SK-N-SH (cell line): ENCODE measurements around the gene ATXN10. TPM values are rescaled to one million over a fixed set of nuclear protein-coding genes. Genes with fewer than 3 reads are reported as not detected.

Source experiments
- CTCF ChIA-PET: fragments of 300-600, 350-600 bp; formaldehyde crosslinking; extraction: SDS; loops from one replicate; lab custom pipeline; 2021; lab: Yijun Ruan, JAX
- POLR2A ChIA-PET: fragments of 350-600 bp; sonication (Branson Sonifier 250); formaldehyde crosslinking; extraction: SDS; loops from one replicate; lab custom pipeline; 2020; ENCODE audit warnings: antibody characterized with exemption, inconsistent platforms; lab: Yijun Ruan, JAX
- DNase-seq: peaks from one replicate; pipeline ENCODE4 v3.0.0; 2012
- H2AFZ ChIP-seq: fragments of 200-600 bp; sonication (generic); 2 replicates; pipeline ENCODE4 v1.8.1; 2016; ENCODE audit warnings: antibody characterized with exemption, mild to moderate bottlenecking, low read depth
- H3F3A ChIP-seq: fragments of 200-600 bp; sonication (generic); replicated peaks from 2 replicates; pipeline ENCODE3; 2016; ENCODE audit warnings: antibody characterized with exemption, mild to moderate bottlenecking; ENCODE audit not compliant: insufficient read depth
- H3K27ac ChIP-seq, 2 experiments: fragments of 200-500 bp in 1 of 2; fragments of 200-600 bp in 1 of 2; sonication (Bioruptor generic) in 1 of 2; sonication (generic), shearing (Covaris generic) in 1 of 2; 2 replicates each; pipeline versions ENCODE4 v1.5.1 to v1.6.1; 2014 to 2016; ENCODE audit warnings: low read depth in 2 of 2, inconsistent platforms in 1 of 2, low read length in 1 of 2, mild to moderate bottlenecking in 1 of 2, mixed read lengths in 1 of 2
- H3K27me3 ChIP-seq: fragments of 200-600 bp; sonication (generic), shearing (Covaris generic); 2 replicates; pipeline ENCODE4 v1.6.1; 2016; ENCODE audit warnings: mixed run types; ENCODE audit not compliant: insufficient read depth
- H3K36me3 ChIP-seq, 2 experiments: fragments of 200-500 bp in 1 of 2; fragments of 200-600 bp in 1 of 2; sonication (Bioruptor generic) in 1 of 2; sonication (generic) in 1 of 2; replicated peaks in 1 of 2; 2 replicates each; pipeline versions ENCODE3 to v1.5.1; 2014 to 2016; ENCODE audit warnings: low read length in 1 of 2, mild to moderate bottlenecking in 1 of 2; ENCODE audit not compliant: insufficient read depth in 2 of 2, control insufficient read depth in 1 of 2
- H3K4me1 ChIP-seq, 2 experiments: fragments of 200-500 bp in 1 of 2; fragments of 200-600 bp in 1 of 2; sonication (Bioruptor generic) in 1 of 2; sonication (generic), shearing (Covaris generic) in 1 of 2; 2 replicates each; pipeline versions ENCODE4 v1.5.1 to v1.6.1; 2014 to 2016; ENCODE audit warnings: low read depth in 1 of 2, low read length in 1 of 2, mixed run types in 1 of 2; ENCODE audit not compliant: insufficient read depth in 2 of 2, control insufficient read depth in 1 of 2
- H3K4me2 ChIP-seq: fragments of 200-600 bp; sonication (generic), shearing (Covaris generic); 2 replicates; pipeline ENCODE4 v1.6.1; 2017; ENCODE audit warnings: mixed run types
- H3K4me3 ChIP-seq, 2 experiments: fragments of 200-500 bp in 1 of 2; fragments of 200-600 bp in 1 of 2; sonication (Bioruptor generic) in 1 of 2; sonication (generic), shearing (Covaris generic) in 1 of 2; 2 replicates each; pipeline versions ENCODE4 v1.5.1 to v1.8.1; 2014 to 2016; ENCODE audit warnings: low read depth in 2 of 2, inconsistent platforms in 1 of 2, low read length in 1 of 2, mild to moderate bottlenecking in 1 of 2, mixed read lengths in 1 of 2, moderate library complexity in 1 of 2
- H3K79me2 ChIP-seq: fragments of 200-600 bp; sonication (generic); 2 replicates; pipeline ENCODE4 v1.8.1; 2017; ENCODE audit warnings: mild to moderate bottlenecking; ENCODE audit not compliant: insufficient read depth
- H3K9ac ChIP-seq: fragments of 200-600 bp; sonication (generic); 2 replicates; pipeline ENCODE4 v1.6.1; 2017; ENCODE audit warnings: mixed run types
- H3K9me2 ChIP-seq: fragments of 200-600 bp; sonication (generic); 2 replicates; pipeline ENCODE4 v1.6.1; 2017; ENCODE audit warnings: mixed run types
- H3K9me3 ChIP-seq: fragments of 200-600 bp; sonication (generic); 2 replicates; pipeline ENCODE4 v1.6.1; 2017; ENCODE audit warnings: mixed run types, mild to moderate bottlenecking, moderate library complexity
- H4K20me1 ChIP-seq: fragments of 200-600 bp; sonication (generic); 2 replicates; pipeline ENCODE4 v1.6.1; 2017; ENCODE audit warnings: mild to moderate bottlenecking, mixed run types; ENCODE audit not compliant: insufficient read depth
- CHD2 ChIP-seq: fragments of 150-350 bp; IDR thresholded peaks from 2 replicates; pipeline ENCODE4 v1.6.1; 2018; ENCODE audit warnings: low read length; ENCODE audit not compliant: partially characterized antibody
- EZH2phosphoT487 ChIP-seq: fragments of 200-600 bp; sonication (generic); IDR thresholded peaks from 2 replicates; pipeline ENCODE4 v1.6.1; 2017; ENCODE audit warnings: low read depth, mixed run types, mild to moderate bottlenecking, antibody characterized with exemption, moderate library complexity, borderline replicate concordance
- FOSL2 ChIP-seq: IDR thresholded peaks from 2 replicates; pipeline ENCODE4 v1.4.0; 2012; ENCODE audit warnings: low read depth, mild to moderate bottlenecking, moderate library complexity, borderline replicate concordance
- FOXM1 ChIP-seq: IDR thresholded peaks from 2 replicates; pipeline ENCODE4 v1.4.0; 2012; ENCODE audit warnings: low read depth, mild to moderate bottlenecking
- GATA2 ChIP-seq: sonication (generic); formaldehyde crosslinking; IDR thresholded peaks from 2 replicates; pipeline ENCODE4 v1.5.0; 2020; ENCODE audit warnings: mild to moderate bottlenecking, missing genetic modification reagents
- JUND ChIP-seq: IDR thresholded peaks from 2 replicates; pipeline ENCODE4 v1.4.0; 2012
- MEF2A ChIP-seq: IDR thresholded peaks from 2 replicates; pipeline ENCODE4 v1.4.0; 2012; ENCODE audit warnings: low read depth, borderline replicate concordance
- MXI1 ChIP-seq: IDR thresholded peaks from 2 replicates; pipeline ENCODE4 v1.6.1; 2012; ENCODE audit warnings: mild to moderate bottlenecking, low read depth, low read length, improper control_type of control experiment
- NFIC ChIP-seq: IDR thresholded peaks from 2 replicates; pipeline ENCODE4 v1.4.0; 2012; ENCODE audit warnings: borderline replicate concordance
- RCOR1 ChIP-seq: fragments of 150-350 bp; IDR thresholded peaks from 2 replicates; pipeline ENCODE4 v1.6.1; 2017; ENCODE audit warnings: antibody characterized with exemption, low read length
- SIN3A ChIP-seq: IDR thresholded peaks from 2 replicates; pipeline ENCODE4 v1.6.1; 2012; ENCODE audit warnings: low read depth, mild to moderate bottlenecking, low read length, moderate library complexity, borderline replicate concordance
- SMC3 ChIP-seq: IDR thresholded peaks from 2 replicates; pipeline ENCODE4 v1.6.1; 2012; ENCODE audit warnings: low read depth, low read length, improper control_type of control experiment
- TAF1 ChIP-seq: IDR thresholded peaks from 2 replicates; pipeline ENCODE4 v1.6.1; 2012; ENCODE audit warnings: low read depth, mild to moderate bottlenecking, low read length, moderate library complexity, borderline replicate concordance
- YY1 ChIP-seq: IDR thresholded peaks from 2 replicates; pipeline ENCODE4 v1.4.0; 2012; ENCODE audit warnings: low read depth, mild to moderate bottlenecking
- WGBS: methylation state at CpG from one replicate; pipeline ENCODE4 v1.1.6; 2017; ENCODE audit warnings: low lambda C conversion rate; 5-methylcytosine and 5-hydroxymethylcytosine counted together
- polyA plus RNA-seq, 3 experiments: library from polyadenylated mRNA; depleted of rRNA; stranded (reverse); fragments of >200 nt; gene quantifications; 2 replicates each; pipeline ENCODE4 v1.2.3, GENCODE V29; 2012
- TF ChIP-seq, protein P1 (sequence below): fragments of 200-600 bp; sonication (generic); IDR thresholded peaks from 2 replicates; pipeline ENCODE4 v1.6.1; 2017; ENCODE audit warnings: antibody characterized with exemption, mild to moderate bottlenecking, moderate library complexity
- TF ChIP-seq, protein P2 (sequence below): fragments of 150-350 bp; IDR thresholded peaks from 2 replicates; pipeline ENCODE4 v1.6.1; 2016; ENCODE audit warnings: mild to moderate bottlenecking, low read depth, low read length
- TF ChIP-seq, protein P3 (sequence below): IDR thresholded peaks from 2 replicates; pipeline ENCODE4 v1.4.0; 2012; ENCODE audit warnings: low read depth, borderline replicate concordance
- TF ChIP-seq, protein P4 (sequence below): IDR thresholded peaks from 2 replicates; pipeline ENCODE4 v1.4.0; 2012; ENCODE audit warnings: low read depth
- TF ChIP-seq, protein P5 (sequence below): fragments of 150-350 bp; IDR thresholded peaks from 2 replicates; pipeline ENCODE4 v1.6.1; 2017; ENCODE audit warnings: antibody characterized with exemption, low read length, low read depth, borderline replicate concordance

Gene ATXN10
- polyA plus RNA-seq, 1 of the 3 experiments (the other 2 are of a cell fraction) = 202 TPM

DNA sequence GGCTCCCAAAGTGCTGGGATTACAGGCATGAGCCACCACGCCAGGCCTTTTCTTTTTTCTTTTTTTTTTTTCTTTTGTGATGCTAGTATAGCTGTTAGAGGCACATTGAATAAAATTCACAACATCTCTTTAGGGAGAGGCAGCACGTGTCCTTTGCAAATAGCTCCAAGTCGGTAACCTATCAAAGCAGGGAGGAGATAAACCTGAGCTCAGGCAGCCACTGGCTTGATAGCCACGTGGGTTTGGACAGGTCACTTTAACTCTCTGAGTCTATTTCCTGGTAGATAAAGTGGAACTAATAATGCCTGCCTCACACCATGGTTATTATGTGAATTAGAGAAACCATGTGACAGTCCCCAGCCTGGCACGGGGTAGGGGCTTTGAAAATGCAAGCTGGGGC lies 43.1 kb upstream of the ATXN10 start:
- H2AFZ ChIP-seq = no peak overlapping the region
- H3K27me3 ChIP-seq = no peaks in the 10 kb centered on the region
- H3K4me1 ChIP-seq = no peaks in the 10 kb centered on the region
- no peak overlapping the region for H3K4me2 ChIP-seq
- no peaks in the 10 kb centered on the region for H3K79me2 ChIP-seq
- no peak for TF ChIP-seq MXI1
- no peak for TF ChIP-seq GATA2 (CRISPR knock-in tag)
- no peak for TF ChIP-seq EZH2phosphoT487
- TF ChIP-seq SIN3A = no peak
- TF ChIP-seq NFIC = no peak
- TF ChIP-seq FOXM1 = no peak
- TF ChIP-seq JUND = no peak
- TF ChIP-seq, protein P1, sequence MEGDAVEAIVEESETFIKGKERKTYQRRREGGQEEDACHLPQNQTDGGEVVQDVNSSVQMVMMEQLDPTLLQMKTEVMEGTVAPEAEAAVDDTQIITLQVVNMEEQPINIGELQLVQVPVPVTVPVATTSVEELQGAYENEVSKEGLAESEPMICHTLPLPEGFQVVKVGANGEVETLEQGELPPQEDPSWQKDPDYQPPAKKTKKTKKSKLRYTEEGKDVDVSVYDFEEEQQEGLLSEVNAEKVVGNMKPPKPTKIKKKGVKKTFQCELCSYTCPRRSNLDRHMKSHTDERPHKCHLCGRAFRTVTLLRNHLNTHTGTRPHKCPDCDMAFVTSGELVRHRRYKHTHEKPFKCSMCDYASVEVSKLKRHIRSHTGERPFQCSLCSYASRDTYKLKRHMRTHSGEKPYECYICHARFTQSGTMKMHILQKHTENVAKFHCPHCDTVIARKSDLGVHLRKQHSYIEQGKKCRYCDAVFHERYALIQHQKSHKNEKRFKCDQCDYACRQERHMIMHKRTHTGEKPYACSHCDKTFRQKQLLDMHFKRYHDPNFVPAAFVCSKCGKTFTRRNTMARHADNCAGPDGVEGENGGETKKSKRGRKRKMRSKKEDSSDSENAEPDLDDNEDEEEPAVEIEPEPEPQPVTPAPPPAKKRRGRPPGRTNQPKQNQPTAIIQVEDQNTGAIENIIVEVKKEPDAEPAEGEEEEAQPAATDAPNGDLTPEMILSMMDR = no peak
- no peak for TF ChIP-seq FOSL2
- TF ChIP-seq, protein P2, sequence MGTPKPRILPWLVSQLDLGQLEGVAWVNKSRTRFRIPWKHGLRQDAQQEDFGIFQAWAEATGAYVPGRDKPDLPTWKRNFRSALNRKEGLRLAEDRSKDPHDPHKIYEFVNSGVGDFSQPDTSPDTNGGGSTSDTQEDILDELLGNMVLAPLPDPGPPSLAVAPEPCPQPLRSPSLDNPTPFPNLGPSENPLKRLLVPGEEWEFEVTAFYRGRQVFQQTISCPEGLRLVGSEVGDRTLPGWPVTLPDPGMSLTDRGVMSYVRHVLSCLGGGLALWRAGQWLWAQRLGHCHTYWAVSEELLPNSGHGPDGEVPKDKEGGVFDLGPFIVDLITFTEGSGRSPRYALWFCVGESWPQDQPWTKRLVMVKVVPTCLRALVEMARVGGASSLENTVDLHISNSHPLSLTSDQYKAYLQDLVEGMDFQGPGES = no peak
- TF ChIP-seq, protein P3, sequence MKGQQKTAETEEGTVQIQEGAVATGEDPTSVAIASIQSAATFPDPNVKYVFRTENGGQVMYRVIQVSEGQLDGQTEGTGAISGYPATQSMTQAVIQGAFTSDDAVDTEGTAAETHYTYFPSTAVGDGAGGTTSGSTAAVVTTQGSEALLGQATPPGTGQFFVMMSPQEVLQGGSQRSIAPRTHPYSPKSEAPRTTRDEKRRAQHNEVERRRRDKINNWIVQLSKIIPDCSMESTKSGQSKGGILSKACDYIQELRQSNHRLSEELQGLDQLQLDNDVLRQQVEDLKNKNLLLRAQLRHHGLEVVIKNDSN = no peak
- TF ChIP-seq CHD2 = no peak
- no peak for TF ChIP-seq RCOR1
- TF ChIP-seq, protein P4, sequence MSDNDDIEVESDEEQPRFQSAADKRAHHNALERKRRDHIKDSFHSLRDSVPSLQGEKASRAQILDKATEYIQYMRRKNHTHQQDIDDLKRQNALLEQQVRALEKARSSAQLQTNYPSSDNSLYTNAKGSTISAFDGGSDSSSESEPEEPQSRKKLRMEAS = no peak
- no peak for TF ChIP-seq SMC3
- TF ChIP-seq MEF2A = no peak
- no peak for TF ChIP-seq YY1
- no peak for TF ChIP-seq TAF1
- TF ChIP-seq, protein P5, sequence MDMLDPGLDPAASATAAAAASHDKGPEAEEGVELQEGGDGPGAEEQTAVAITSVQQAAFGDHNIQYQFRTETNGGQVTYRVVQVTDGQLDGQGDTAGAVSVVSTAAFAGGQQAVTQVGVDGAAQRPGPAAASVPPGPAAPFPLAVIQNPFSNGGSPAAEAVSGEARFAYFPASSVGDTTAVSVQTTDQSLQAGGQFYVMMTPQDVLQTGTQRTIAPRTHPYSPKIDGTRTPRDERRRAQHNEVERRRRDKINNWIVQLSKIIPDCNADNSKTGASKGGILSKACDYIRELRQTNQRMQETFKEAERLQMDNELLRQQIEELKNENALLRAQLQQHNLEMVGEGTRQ = no peak
- no peaks in the 10 kb centered on the region for H3F3A ChIP-seq
- no peaks in the 10 kb centered on the region for H3K9me3 ChIP-seq
- no peak for DNase-seq
- no peak overlapping the region for H3K4me3 ChIP-seq
- H3K9ac ChIP-seq = no peak overlapping the region
- ChIA-PET POLR2A (no interaction called here), CTCF (interaction anchor here (0.6 to 3.7 kb wide), 5 partner anchors 12 to 235 kb away, joined by 3 to 13 read pairs (median 4); no protein-coding TSS in a partner anchor)
- WGBS = 83% methylated on average over 5 of the region's 5 CpGs
- no peaks in the 10 kb centered on the region for H4K20me1 ChIP-seq
- H3K27ac ChIP-seq = no peak overlapping the region
- H3K36me3 ChIP-seq = no peaks in the 10 kb centered on the region
- H3K9me2 ChIP-seq = no peaks in the 10 kb centered on the region
